OCI-LY7 (cell line): ENCODE data around the gene KHK. TPM values are rescaled to one million over a fixed set of nuclear protein-coding genes. Genes with fewer than 3 reads are reported as not detected.
A peak's percentile ranks its signal among the peaks of the same experiment; 100 is the strongest.

Experiments used
- BruUV-seq: library from RNA; stranded (reverse); fragments of 400-500 nt; replicated peaks from 2 replicates; lab custom pipeline; 2021; lab: Mats Ljungman, UMichigan
- CTCF ChIA-PET: fragments of 300-600 bp; sonication (Branson Sonifier 250); formaldehyde crosslinking; loops from one replicate; lab custom pipeline; 2022; ENCODE audit warnings: antibody characterized with exemption; ENCODE audit not compliant: unreplicated experiment; lab: Charles Lee
- POLR2A ChIA-PET: fragments of 300-600 bp; sonication (Branson Sonifier 250); formaldehyde crosslinking; loops from one replicate; lab custom pipeline; 2022; ENCODE audit warnings: antibody characterized with exemption; lab: Charles Lee
- DNase-seq: peaks from one replicate; pipeline ENCODE4 v3.0.0-alpha.2; 2015; ENCODE audit warnings: low spot score
- H2AFZ ChIP-seq: fragments of 200-600 bp; sonication (generic), shearing (Covaris generic); 2 replicates; pipeline ENCODE4 v1.6.1; 2014; ENCODE audit warnings: mild to moderate bottlenecking, antibody characterized with exemption, low read length, moderate library complexity
- H3K27ac ChIP-seq: fragments of 200-600 bp; sonication (generic); 2 replicates; pipeline ENCODE4 v1.5.1; 2014; ENCODE audit warnings: mixed run types, low read depth, mild to moderate bottlenecking, moderate library complexity, low read length, inconsistent platforms; ENCODE audit not compliant: poor library complexity, severe bottlenecking
- H3K36me3 ChIP-seq: fragments of 200-600 bp; sonication (generic); 2 replicates; pipeline ENCODE4 v1.6.1; 2014; ENCODE audit warnings: mild to moderate bottlenecking, antibody characterized with exemption, low read length, moderate library complexity, mixed read lengths; ENCODE audit not compliant: insufficient read depth
- H3K4me1 ChIP-seq: fragments of 200-600 bp; sonication (generic); 2 replicates; pipeline ENCODE4 v1.5.1; 2014; ENCODE audit warnings: mild to moderate bottlenecking, low read length; ENCODE audit not compliant: insufficient read depth, poor library complexity, severe bottlenecking
- H3K4me2 ChIP-seq: fragments of 200-600 bp; sonication (generic); 2 replicates; pipeline ENCODE4 v1.6.1; 2014; ENCODE audit warnings: mild to moderate bottlenecking, low read length
- H3K4me3 ChIP-seq: fragments of 200-600 bp; sonication (generic); 2 replicates; pipeline ENCODE4 v1.5.1; 2014; ENCODE audit warnings: mild to moderate bottlenecking, low read depth, low read length; ENCODE audit not compliant: poor library complexity, severe bottlenecking
- H3K79me2 ChIP-seq: fragments of 200-600 bp; sonication (generic); 2 replicates; pipeline ENCODE4 v1.6.1; 2016; ENCODE audit warnings: low read depth, mild to moderate bottlenecking, low read length, moderate library complexity, mixed read lengths; ENCODE audit not compliant: insufficient read depth
- H3K9me2 ChIP-seq: fragments of 200-600 bp; sonication (generic); 2 replicates; pipeline ENCODE4 v1.6.1; 2016; ENCODE audit warnings: mild to moderate bottlenecking, low read length, mixed read lengths; ENCODE audit not compliant: insufficient read depth
- H3K9me3 ChIP-seq: fragments of 200-600 bp; sonication (generic); 2 replicates; pipeline ENCODE4 v1.6.1; 2014; ENCODE audit warnings: mild to moderate bottlenecking, mixed run types, low read length, mixed read lengths
- H4K20me1 ChIP-seq: fragments of 200-600 bp; sonication (generic); 2 replicates; pipeline ENCODE4 v1.6.1; 2014; ENCODE audit warnings: mild to moderate bottlenecking, antibody characterized with exemption, low read length, moderate library complexity, mixed read lengths; ENCODE audit not compliant: insufficient read depth
- EZH2phosphoT487 ChIP-seq: fragments of 200-600 bp; sonication (generic); IDR thresholded peaks from 2 replicates; pipeline ENCODE4 v1.6.1; 2018; ENCODE audit warnings: low read depth, borderline replicate concordance, mild to moderate bottlenecking, mixed run types, antibody characterized with exemption, low read length, moderate library complexity, mixed read lengths
- intact Hi-C: fragments of 100-400 bp; cut with micrococcal nuclease; formaldehyde crosslinking; loops from one replicate; pipeline ENCODE4 v1.10.0; 2022; ENCODE audit not compliant: unreplicated experiment
- total RNA-seq, 2 experiments: library from RNA; depleted of rRNA in 1 of 2; stranded (reverse); fragments of >200 nt in 1 of 2; shearing (Covaris generic) in 1 of 2; gene quantifications; 2 replicates each; pipeline ENCODE4 v1.2.3, GENCODE V29; 2014 to 2022
- TF ChIP-seq, protein P1 (sequence below): fragments of 200-600 bp; sonication (generic); conservative IDR thresholded peaks from 2 replicates; pipeline ENCODE4 v1.5.1; 2014; ENCODE audit warnings: mild to moderate bottlenecking, antibody characterized with exemption, low read length, moderate library complexity, mixed read lengths

The KHK gene
- total RNA-seq, 2 experiments from 2014 or later, result 9.7 to 17.9 TPM

DNA sequence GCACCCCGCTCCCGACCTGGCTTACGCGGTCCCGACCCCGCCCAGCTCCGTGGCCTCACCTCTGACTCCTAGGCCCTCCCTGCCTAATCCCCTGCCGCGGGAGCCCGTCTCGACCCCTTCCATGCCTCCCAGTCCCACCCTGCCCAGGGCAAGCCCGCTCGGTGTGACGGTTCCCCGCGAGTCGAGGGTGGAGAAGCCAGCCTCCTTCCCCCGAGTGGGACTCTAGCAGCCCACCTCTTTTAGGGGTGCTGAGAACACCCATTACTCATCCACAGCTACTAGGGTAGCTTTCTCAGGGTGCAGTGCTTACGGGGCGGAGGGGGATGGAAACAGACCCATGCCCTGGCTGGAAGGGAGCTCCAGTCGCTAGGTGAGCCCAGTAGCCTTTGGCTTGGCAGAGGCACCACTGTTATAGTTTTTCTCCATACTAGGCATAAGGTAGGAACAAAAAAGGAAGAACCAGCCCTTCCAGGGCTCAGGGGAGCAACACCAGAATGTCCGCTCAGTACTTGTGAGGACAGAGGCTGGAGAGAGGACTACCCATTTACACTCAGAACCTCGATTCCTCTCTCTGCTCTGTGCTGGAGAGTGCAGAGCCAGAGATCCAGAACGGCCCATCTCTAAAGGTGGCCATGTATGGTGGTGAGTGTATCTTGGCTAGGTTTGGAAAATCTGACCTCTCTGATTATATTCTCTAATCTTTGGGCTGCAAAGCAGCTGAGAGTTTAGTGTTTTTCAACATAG lies 34.5 kb upstream of the KHK start:
- DNase-seq, result no peak
- CTCF ChIA-PET, result no interaction called here
- H2AFZ ChIP-seq, result peak overlapping the region; percentile 50; the same call in 1 of the 2 replicates

DNA sequence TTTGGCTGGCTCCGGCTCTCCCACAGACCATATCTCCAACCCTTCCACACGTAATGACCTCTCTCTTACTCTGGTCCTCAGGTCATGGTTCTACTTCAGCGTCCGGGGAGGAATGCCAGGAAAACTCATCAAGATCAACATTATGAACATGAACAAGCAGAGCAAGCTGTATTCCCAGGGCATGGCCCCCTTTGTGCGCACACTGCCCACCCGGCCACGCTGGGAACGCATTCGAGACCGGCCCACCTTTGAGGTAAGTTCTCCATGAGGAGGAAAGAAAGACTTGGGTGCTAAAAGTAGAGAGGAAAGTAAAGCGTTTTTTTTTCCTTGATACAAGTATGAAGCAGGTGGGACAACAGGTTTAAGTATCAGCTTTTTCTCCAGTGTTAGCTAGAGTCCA lies 33.3 kb upstream of the KHK start:
- intact Hi-C loops, result loop anchor here (5.0 kb wide), 1 partner anchor 139 kb away; no protein-coding TSS in a partner anchor
- BruUV-seq, result TSS peak; percentile 17
- H4K20me1 ChIP-seq, result no peaks in the 10 kb centered on the region

More for the DNA sequence above, 34.5 kb upstream of the KHK start:
- Histone ChIP-seq H3K27ac (peak overlapping the region; percentile 89), H3K4me2 (peak overlapping the region; percentile 90), H3K9me2 (no peaks in the 10 kb centered on the region), H3K4me1 (peaks cover 20% of the 10 kb centered on the region), H3K79me2 (no peaks in the 10 kb centered on the region), H3K36me3 (peaks cover 40% of the 10 kb centered on the region; the same call in 1 of the 2 replicates), H3K4me3 (peak overlapping the region; percentile 90), H3K9me3 (no peaks in the 10 kb centered on the region), H4K20me1 (no peaks in the 10 kb centered on the region)
- POLR2A ChIA-PET, result interaction anchor here (0.5 to 3.5 kb wide), 7 partner anchors 14 to 94 kb away, joined by 3 to 29 read pairs (median 6); partner anchors contain the start of genes OST4 and TMEM214
- TF ChIP-seq, protein P1, sequence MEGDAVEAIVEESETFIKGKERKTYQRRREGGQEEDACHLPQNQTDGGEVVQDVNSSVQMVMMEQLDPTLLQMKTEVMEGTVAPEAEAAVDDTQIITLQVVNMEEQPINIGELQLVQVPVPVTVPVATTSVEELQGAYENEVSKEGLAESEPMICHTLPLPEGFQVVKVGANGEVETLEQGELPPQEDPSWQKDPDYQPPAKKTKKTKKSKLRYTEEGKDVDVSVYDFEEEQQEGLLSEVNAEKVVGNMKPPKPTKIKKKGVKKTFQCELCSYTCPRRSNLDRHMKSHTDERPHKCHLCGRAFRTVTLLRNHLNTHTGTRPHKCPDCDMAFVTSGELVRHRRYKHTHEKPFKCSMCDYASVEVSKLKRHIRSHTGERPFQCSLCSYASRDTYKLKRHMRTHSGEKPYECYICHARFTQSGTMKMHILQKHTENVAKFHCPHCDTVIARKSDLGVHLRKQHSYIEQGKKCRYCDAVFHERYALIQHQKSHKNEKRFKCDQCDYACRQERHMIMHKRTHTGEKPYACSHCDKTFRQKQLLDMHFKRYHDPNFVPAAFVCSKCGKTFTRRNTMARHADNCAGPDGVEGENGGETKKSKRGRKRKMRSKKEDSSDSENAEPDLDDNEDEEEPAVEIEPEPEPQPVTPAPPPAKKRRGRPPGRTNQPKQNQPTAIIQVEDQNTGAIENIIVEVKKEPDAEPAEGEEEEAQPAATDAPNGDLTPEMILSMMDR, result no peak
- TF ChIP-seq EZH2phosphoT487, result no peak
- BruUV-seq, result no TSS peak
- intact Hi-C loops, result loop anchor here (1.0 to 5.0 kb wide), 4 partner anchors 19 to 305 kb away; partner anchors contain the start of genes GTF3C2, KHK and OST4

More for the DNA sequence above, 33.3 kb upstream of the KHK start:
- no peaks in the 10 kb centered on the region for H3K9me3 ChIP-seq
- no peak overlapping the region for H3K4me3 ChIP-seq
- peaks cover 20% of the 10 kb centered on the region for H3K4me1 ChIP-seq
- TF ChIP-seq, protein P1, result no peak
- TF ChIP-seq EZH2phosphoT487, result no peak
- ChIA-PET CTCF (no interaction called here), POLR2A (interaction anchor here (0.5 to 1.0 kb wide), 4 partner anchors 13 to 130 kb away, joined by 3 to 4 read pairs (median 3); partner anchors contain the start of gene OST4)
- no peak overlapping the region for H3K27ac ChIP-seq
- peaks cover 50% of the 10 kb centered on the region; the same call in 1 of the 2 replicates for H3K36me3 ChIP-seq
- no peak overlapping the region for H3K4me2 ChIP-seq
- DNase-seq, result no peak
- H3K79me2 ChIP-seq, result no peaks in the 10 kb centered on the region
- H2AFZ ChIP-seq, result no peak overlapping the region
- no peaks in the 10 kb centered on the region for H3K9me2 ChIP-seq
